Vagina (tissue), 2 donors: ENCODE results near the gene IL1A.

Experiments
- CTCF ChIP-seq, 3 experiments: fragments of 450-650 bp in 2 of 3; fragments of 200-600 bp in 1 of 3; sonication (generic) in 1 of 3; IDR thresholded peaks; one replicate each; pipeline ENCODE4 v1.5.1; 2017 to 2019; ENCODE audit warnings: antibody characterized with exemption in 3 of 3, mild to moderate bottlenecking in 2 of 3, moderate library complexity in 2 of 3
- POLR2A ChIP-seq, 2 donors: fragments of 450-650 bp; IDR thresholded peaks; one replicate each; pipeline ENCODE4 v1.6.1; 2017; ENCODE audit warnings: antibody characterized with exemption in 2 of 2, mild to moderate bottlenecking in 2 of 2, moderate library complexity in 2 of 2

GRCh38 chr2:112813280-112813966 is 29.1 kb upstream of the IL1A start:
- TF ChIP-seq POLR2A (IDR thresholded peaks at IDR 0.05) (no peak), CTCF (IDR thresholded peaks at IDR 0.05) (no peak)
